Measurements from ENCODE around the gene VEZF1. TPM values are rescaled to one million over a fixed set of nuclear protein-coding genes. Genes with fewer than 3 reads are reported as not detected.

VEZF1 gene
- total RNA-seq, 1 donor from 2014 or later: 43.6 TPM

DNA sequence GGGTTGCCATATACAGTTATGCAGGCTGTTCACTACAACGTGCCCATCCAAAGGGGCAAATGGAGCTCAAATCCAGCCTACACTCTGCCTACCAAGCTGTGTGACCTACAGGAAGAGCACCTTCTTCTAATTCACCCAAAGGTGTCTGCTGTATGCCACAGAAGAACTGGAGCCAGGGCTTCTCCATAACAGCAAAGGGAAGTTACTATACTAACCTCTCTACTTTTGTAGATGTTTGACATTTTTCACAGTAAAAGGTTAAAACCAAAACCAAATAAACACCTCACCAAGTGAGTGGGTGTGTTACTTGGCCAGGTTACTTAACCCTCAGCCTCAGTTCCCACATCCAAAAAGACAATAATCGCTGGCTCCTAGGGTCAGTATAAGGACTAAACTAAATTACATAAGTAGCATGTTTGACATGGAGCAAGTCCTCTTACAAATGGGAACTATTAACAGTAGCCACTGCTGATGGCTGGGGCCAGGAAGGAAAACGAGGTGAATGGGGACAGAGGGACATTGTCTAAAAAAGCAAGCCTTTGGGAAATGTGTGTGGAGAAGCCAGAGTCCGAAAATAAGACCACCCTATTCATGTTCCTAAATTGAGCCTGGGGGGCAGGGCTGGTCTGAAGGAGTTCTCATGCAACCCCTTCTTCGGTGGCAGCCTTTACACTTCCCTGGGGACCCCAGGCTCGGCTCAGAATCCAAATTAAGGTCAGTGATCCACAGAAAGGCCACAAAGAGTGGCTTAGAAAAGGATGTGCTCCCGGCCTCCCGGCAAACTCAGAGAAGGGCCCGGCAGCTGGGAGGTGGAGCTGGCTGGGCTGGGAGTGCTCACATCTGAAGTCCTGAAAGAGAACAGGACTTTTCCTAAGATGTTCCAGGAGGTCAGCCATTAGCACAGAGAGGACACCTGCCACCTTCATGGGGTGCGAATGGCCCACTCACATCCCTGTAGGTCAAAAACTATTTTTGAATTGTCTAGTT lies 46.4 kb downstream of the VEZF1 start:
- H3K9me3 Mint-ChIP-seq (ENCODE audit: low read depth): no peaks in the 10 kb centered on the region
- no peak for TF ChIP-seq CTCF (IDR thresholded peaks at IDR 0.05)
- DNase-seq (ENCODE audit: low spot score): no peak
- H3K36me3 Mint-ChIP-seq (ENCODE audit: low read depth): no peaks in the 10 kb centered on the region
- no peaks in the 10 kb centered on the region for H3K27me3 Mint-ChIP-seq (ENCODE audit: low read depth)
- no peak overlapping the region for H3K4me3 Mint-ChIP-seq (ENCODE audit: unreplicated experiment)
- H3K4me1 Mint-ChIP-seq (ENCODE audit: low read depth): peaks cover 53% of the 10 kb centered on the region
- no peak overlapping the region for H3K27ac Mint-ChIP-seq (ENCODE audit: unreplicated experiment)

GRCh38 chr17:57940653-57941329 lies 47.3 kb downstream of the VEZF1 start:
- H3K27me3 Mint-ChIP-seq (ENCODE audit: low read depth): no peaks in the 10 kb centered on the region
- H3K9me3 Mint-ChIP-seq (ENCODE audit: low read depth): no peaks in the 10 kb centered on the region
- H3K4me3 Mint-ChIP-seq (ENCODE audit: unreplicated experiment): no peak overlapping the region
- no peaks in the 10 kb centered on the region for H3K36me3 Mint-ChIP-seq (ENCODE audit: low read depth)
- no peak for TF ChIP-seq CTCF (IDR thresholded peaks at IDR 0.05)
- DNase-seq (ENCODE audit: low spot score): no peak
- H3K4me1 Mint-ChIP-seq (ENCODE audit: low read depth): peaks cover 53% of the 10 kb centered on the region
- H3K27ac Mint-ChIP-seq (ENCODE audit: unreplicated experiment): no peak overlapping the region

- Mint-ChIP-seq H3K9me3 (ENCODE audit: low read depth) (no peaks in the 10 kb centered on the region), H3K27ac (ENCODE audit: unreplicated experiment) (no peak overlapping the region), H3K27me3 (ENCODE audit: low read depth) (no peaks in the 10 kb centered on the region), H3K4me1 (ENCODE audit: low read depth) (peaks cover 54% of the 10 kb centered on the region), H3K36me3 (ENCODE audit: low read depth) (no peaks in the 10 kb centered on the region), H3K4me3 (ENCODE audit: unreplicated experiment) (no peak overlapping the region)
- no peak for TF ChIP-seq CTCF (IDR thresholded peaks at IDR 0.05)
- DNase-seq (ENCODE audit: low spot score): no peak
Measured at GRCh38 chr17:57940231-57940630, 47.8 kb downstream of the VEZF1 start.

- Mint-ChIP-seq H3K27me3 (ENCODE audit: low read depth) (no peaks in the 10 kb centered on the region), H3K27ac (ENCODE audit: unreplicated experiment) (no peak overlapping the region), H3K4me3 (ENCODE audit: unreplicated experiment) (no peak overlapping the region), H3K36me3 (ENCODE audit: low read depth) (no peaks in the 10 kb centered on the region), H3K4me1 (ENCODE audit: low read depth) (peaks cover 54% of the 10 kb centered on the region), H3K9me3 (ENCODE audit: low read depth) (no peaks in the 10 kb centered on the region)
- no peak for DNase-seq (ENCODE audit: low spot score)
- no peak for TF ChIP-seq CTCF (IDR thresholded peaks at IDR 0.05)
Measured at GRCh38 chr17:57939797-57940196, 48.3 kb downstream of the VEZF1 start.

DNA sequence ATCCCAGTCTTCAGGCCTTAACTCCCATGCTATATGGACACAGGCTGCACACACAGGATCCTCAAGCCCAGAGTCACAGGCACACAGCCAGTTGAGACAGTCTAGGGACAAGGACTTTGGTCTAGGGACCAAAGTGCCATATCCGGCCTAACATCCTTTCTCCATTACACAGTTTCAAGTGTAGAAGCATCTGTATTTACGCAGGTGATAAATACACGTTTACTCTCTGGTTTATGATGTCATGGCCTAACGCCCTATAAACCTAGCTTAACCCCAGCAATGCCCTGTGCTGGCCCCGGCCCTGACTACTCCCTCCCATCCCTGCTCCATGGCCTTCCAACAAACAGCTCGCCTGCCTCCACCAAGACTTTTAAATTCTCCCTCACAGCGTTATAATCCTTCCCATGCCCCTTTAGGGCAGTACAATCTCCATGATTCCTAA lies 50.0 kb downstream of the VEZF1 start:
- no peaks in the 10 kb centered on the region for H3K9me3 Mint-ChIP-seq (ENCODE audit: low read depth)
- no peaks in the 10 kb centered on the region for H3K36me3 Mint-ChIP-seq (ENCODE audit: low read depth)
- no peak for DNase-seq (ENCODE audit: low spot score)
- H3K4me1 Mint-ChIP-seq (ENCODE audit: low read depth): peaks cover 45% of the 10 kb centered on the region
- no peak overlapping the region for H3K4me3 Mint-ChIP-seq (ENCODE audit: unreplicated experiment)
- H3K27ac Mint-ChIP-seq (ENCODE audit: unreplicated experiment): no peak overlapping the region
- no peak for TF ChIP-seq CTCF (IDR thresholded peaks at IDR 0.05)
- H3K27me3 Mint-ChIP-seq (ENCODE audit: low read depth): no peaks in the 10 kb centered on the region

All from chondrocyte (in vitro differentiated cells).